AG04450 (cell line): ENCODE results near the gene DZIP3. TPM values are rescaled to one million over a fixed set of nuclear protein-coding genes. Genes with fewer than 3 reads are reported as not detected.

Source experiments
- CTCF ChIA-PET: fragments of 300-600, 350-600 bp; formaldehyde crosslinking; extraction: SDS; loops from one replicate; lab custom pipeline; 2022; ENCODE audit warnings: antibody characterized with exemption, inconsistent platforms; lab: Charles Lee
- POLR2A ChIA-PET: fragments of 350-600 bp; formaldehyde crosslinking; extraction: SDS; loops from one replicate; lab custom pipeline; 2021; ENCODE audit warnings: antibody characterized with exemption, inconsistent platforms; lab: Yijun Ruan, JAX
- DNase-seq: peaks from one replicate; pipeline ENCODE4 v3.0.0-alpha.2; 2011; ENCODE audit warnings: low read depth, low spot score
- H3K27ac ChIP-seq: one replicate; pipeline ENCODE4 v1.5.1; 2012; ENCODE audit warnings: low read depth, low read length, control low read depth
- H3K27me3 ChIP-seq: one replicate; pipeline ENCODE4 v1.6.0; 2012; ENCODE audit warnings: low read length; ENCODE audit not compliant: control insufficient read depth, insufficient read depth
- H3K4me3 ChIP-seq: 2 replicates; pipeline ENCODE4 v1.5.1; 2011; ENCODE audit warnings: mild to moderate bottlenecking, low read depth, low read length, control low read depth
- H3K9me3 ChIP-seq: 2 replicates; pipeline ENCODE4 v1.5.1; 2012; ENCODE audit warnings: low read length; ENCODE audit not compliant: control insufficient read depth, insufficient read depth
- polyA plus RNA-seq: library from polyadenylated mRNA; depleted of rRNA; stranded (reverse); fragments of >200 nt; gene quantifications from 2 replicates; pipeline ENCODE4 v1.2.3, GENCODE V29; 2011
- TF ChIP-seq, protein P1 (sequence below): IDR thresholded peaks from 2 replicates; pipeline ENCODE4 v1.5.1; 2011; ENCODE audit warnings: low read depth, low read length, control low read depth, inconsistent platforms

Gene DZIP3
- polyA plus RNA-seq, 1 experiment, result 17.8 TPM

DNA sequence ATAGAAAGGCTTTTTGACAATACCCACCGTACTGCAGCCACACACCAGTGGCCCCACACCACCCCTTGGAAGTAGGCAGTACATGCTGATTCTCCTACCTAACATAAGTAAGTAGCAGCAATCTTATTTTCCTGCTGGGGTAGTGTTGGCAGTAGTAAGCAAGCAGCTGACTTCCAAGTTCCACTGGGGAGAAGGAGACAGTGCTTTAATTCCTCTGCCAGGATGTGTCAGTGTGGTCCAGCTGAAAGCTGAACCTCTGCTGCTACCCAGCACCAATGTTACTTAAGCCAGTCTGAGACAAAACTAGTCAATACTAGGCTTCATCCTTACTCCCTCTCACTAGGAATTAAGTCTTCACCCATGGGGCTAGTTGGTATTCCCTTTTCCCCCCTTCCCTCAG lies 74.7 kb downstream of the DZIP3 start:
- DNase-seq, result no peak
- ChIA-PET POLR2A (no interaction called here), CTCF (interaction anchor here (1.7 to 6.0 kb wide), 2 partner anchors 252 to 418 kb away, joined by 4 to 184 read pairs; no protein-coding TSS in a partner anchor)
- H3K9me3 ChIP-seq, result no peaks in the 10 kb centered on the region
- no peaks in the 10 kb centered on the region for H3K27me3 ChIP-seq
- H3K4me3 ChIP-seq, result no peak overlapping the region
- H3K27ac ChIP-seq, result no peak overlapping the region
- TF ChIP-seq, protein P1, sequence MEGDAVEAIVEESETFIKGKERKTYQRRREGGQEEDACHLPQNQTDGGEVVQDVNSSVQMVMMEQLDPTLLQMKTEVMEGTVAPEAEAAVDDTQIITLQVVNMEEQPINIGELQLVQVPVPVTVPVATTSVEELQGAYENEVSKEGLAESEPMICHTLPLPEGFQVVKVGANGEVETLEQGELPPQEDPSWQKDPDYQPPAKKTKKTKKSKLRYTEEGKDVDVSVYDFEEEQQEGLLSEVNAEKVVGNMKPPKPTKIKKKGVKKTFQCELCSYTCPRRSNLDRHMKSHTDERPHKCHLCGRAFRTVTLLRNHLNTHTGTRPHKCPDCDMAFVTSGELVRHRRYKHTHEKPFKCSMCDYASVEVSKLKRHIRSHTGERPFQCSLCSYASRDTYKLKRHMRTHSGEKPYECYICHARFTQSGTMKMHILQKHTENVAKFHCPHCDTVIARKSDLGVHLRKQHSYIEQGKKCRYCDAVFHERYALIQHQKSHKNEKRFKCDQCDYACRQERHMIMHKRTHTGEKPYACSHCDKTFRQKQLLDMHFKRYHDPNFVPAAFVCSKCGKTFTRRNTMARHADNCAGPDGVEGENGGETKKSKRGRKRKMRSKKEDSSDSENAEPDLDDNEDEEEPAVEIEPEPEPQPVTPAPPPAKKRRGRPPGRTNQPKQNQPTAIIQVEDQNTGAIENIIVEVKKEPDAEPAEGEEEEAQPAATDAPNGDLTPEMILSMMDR, result no peak

DNA sequence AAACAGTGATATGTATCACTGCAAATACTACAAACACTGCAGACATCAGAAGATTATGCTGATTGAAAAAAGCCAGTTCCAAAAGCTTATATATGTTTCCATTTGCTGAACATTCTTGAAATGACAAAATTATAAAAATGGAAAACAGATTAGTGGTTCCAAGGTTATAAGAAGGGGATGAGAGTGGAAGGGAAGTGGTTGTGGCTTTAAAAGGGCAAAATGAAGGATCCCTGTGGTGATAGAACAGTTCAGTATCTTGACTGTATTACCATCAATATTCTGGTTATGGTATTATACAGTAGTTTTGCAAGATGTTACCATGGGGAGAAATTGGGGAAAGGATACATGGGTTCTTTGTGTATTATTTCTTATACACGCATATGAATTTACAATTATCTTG lies 77.8 kb downstream of the DZIP3 start:
- CTCF ChIA-PET, result interaction anchor here (0.6 to 0.8 kb wide), 2 partner anchors 415 to 504 kb away, joined by 3 read pairs; no protein-coding TSS in a partner anchor
- H3K4me3 ChIP-seq, result no peak overlapping the region
- H3K9me3 ChIP-seq, result no peaks in the 10 kb centered on the region
- no peak overlapping the region for H3K27ac ChIP-seq
- DNase-seq, result no peak
- POLR2A ChIA-PET, result no interaction called here
- TF ChIP-seq, protein P1, result no peak
- H3K27me3 ChIP-seq, result no peaks in the 10 kb centered on the region

DNA sequence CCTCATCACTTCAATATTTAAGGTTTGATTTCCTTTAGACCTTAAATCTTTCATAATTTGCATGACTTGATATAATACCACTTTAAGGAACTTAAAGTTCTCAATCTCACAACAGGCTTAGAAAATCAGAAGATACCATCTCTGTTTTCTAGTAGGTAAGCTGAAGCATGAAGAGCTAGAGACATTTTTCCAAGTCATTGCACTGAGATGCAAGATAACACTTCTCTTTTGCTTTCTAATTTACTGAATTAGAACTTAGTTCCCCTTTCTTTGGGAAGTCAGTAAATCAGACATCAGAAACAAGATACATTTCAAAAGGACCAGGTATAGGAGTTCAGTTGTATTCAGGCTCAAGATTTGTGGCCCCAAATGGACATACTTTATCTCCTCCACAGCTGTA lies 79.7 kb downstream of the DZIP3 start:
- Histone ChIP-seq H3K4me3 (no peak overlapping the region), H3K27ac (no peak overlapping the region), H3K9me3 (no peaks in the 10 kb centered on the region), H3K27me3 (no peaks in the 10 kb centered on the region)
- no peak for DNase-seq
- POLR2A ChIA-PET, result no interaction called here
- CTCF ChIA-PET, result interaction anchor here (1.2 to 2.0 kb wide), 2 partner anchors 246 to 355 kb away, joined by 3 to 12 read pairs; no protein-coding TSS in a partner anchor
- TF ChIP-seq, protein P1, result no peak

DNA sequence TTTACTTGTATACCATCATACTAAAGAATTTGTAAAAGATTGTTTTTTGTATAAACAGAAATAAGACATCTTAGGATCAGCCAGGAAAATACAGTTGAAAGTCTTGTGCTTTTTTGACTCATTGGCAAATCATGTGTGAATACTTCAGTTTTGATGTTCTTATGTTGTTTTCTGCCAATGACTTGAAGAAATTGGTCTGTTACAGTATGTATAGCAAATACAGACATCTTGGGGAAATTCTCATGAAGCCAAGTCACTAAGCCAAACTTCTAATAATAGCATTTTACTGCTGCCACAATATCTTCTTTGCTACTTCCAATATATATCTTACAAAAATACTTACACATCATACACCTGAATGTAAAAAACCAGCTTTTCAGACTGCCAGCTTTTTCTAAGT lies 83.2 kb downstream of the DZIP3 start:
- no peaks in the 10 kb centered on the region for H3K27me3 ChIP-seq
- TF ChIP-seq, protein P1, result no peak
- no peak overlapping the region for H3K4me3 ChIP-seq
- no peak for DNase-seq
- H3K27ac ChIP-seq, result no peak overlapping the region
- CTCF ChIA-PET, result interaction anchor here (3.7 to 4.9 kb wide), 2 partner anchors 10 to 243 kb away, joined by 28 to 42 read pairs; no protein-coding TSS in a partner anchor
- POLR2A ChIA-PET, result no interaction called here
- no peaks in the 10 kb centered on the region for H3K9me3 ChIP-seq

DNA sequence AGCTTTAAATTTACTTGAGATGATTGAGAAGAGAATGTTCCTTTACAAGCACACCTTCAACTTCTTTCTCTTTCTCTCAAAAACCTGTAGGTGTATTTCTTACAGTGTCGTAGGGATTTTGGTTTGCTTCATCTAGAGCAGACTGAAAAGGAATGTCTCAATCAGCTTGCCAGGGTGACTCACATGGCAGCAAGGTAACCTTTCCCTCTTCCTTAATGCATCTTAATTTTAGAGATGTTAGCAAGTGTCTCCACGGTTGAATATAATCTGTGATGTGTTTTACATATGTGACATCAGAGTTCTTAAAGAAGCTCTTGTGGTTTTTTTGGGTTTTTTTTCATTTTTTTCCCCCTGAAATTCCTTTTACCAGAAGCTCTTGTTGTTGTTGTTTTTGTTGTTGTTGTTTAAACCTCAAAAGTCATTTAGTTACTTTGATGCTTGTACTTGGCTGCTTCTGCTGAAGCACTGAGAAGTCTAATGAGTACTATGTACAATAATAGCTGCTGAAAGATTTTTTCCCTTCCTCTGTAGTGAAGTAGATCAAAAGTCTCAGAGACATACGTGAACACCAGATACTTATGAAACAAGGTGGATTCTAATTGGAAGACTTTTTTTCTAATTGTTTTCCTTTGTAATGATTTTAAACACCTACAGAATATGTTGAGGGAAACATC lies 84.6 kb downstream of the DZIP3 start:
- Histone ChIP-seq H3K27ac (no peak overlapping the region), H3K9me3 (no peaks in the 10 kb centered on the region)
- POLR2A ChIA-PET, result no interaction called here

More for the DNA sequence above, 84.6 kb downstream of the DZIP3 start:
- H3K27me3 ChIP-seq, result no peaks in the 10 kb centered on the region
- TF ChIP-seq, protein P1, result no peak
- no peak overlapping the region for H3K4me3 ChIP-seq
- no peak for DNase-seq
- CTCF ChIA-PET, result interaction anchor here (0.7 to 4.9 kb wide), 5 partner anchors 12 to 350 kb away, joined by 3 to 42 read pairs (median 4); no protein-coding TSS in a partner anchor
